Mesothelial cell of epicardium (in vitro differentiated cells): Measurements from ENCODE around the gene OSBPL2. TPM values are rescaled to one million over a fixed set of nuclear protein-coding genes. Genes with fewer than 3 reads are reported as not detected.

ENCODE experiments used
- DNase-seq, 2 experiments: peaks; one replicate each; pipeline ENCODE4 v3.0.0; 2021; ENCODE audit warnings: low spot score in 2 of 2; ENCODE audit not compliant: unreplicated experiment in 2 of 2
- H3K27ac Mint-ChIP-seq: 2 replicates; pipeline ENCODE4 v1.8.0; 2021; ENCODE audit warnings: mixed read lengths
- H3K27me3 Mint-ChIP-seq: 2 replicates; pipeline ENCODE4 v1.8.0; 2021; ENCODE audit warnings: low read depth, mixed read lengths
- H3K36me3 Mint-ChIP-seq: 2 replicates; pipeline ENCODE4 v1.8.0; 2021; ENCODE audit warnings: mixed read lengths
- H3K4me1 Mint-ChIP-seq: 2 replicates; pipeline ENCODE4 v1.8.0; 2021; ENCODE audit warnings: mixed read lengths
- H3K4me3 Mint-ChIP-seq: 2 replicates; pipeline ENCODE4 v1.8.0; 2021; ENCODE audit warnings: mild to moderate bottlenecking, moderate library complexity, mixed read lengths
- H3K9me3 Mint-ChIP-seq: 2 replicates; pipeline ENCODE4 v1.8.0; 2021; ENCODE audit warnings: mixed read lengths
- CTCF ChIP-seq: fragments of 200-600 bp; sonication (generic); IDR thresholded peaks from one replicate; pipeline ENCODE4 v1.5.0; 2021; ENCODE audit warnings: antibody characterized with exemption; ENCODE audit not compliant: unreplicated experiment
- total RNA-seq: library from RNA; stranded (reverse); gene quantifications from 3 replicates; pipeline ENCODE4 v1.2.1, GENCODE V29; 2021

OSBPL2 gene
- total RNA-seq, 1 donor from 2014 or later: 57.7 TPM

- no peak overlapping the region for H3K27ac Mint-ChIP-seq
- H3K36me3 Mint-ChIP-seq: peaks cover 9% of the 10 kb centered on the region
- H3K27me3 Mint-ChIP-seq: no peaks in the 10 kb centered on the region
- no peak for DNase-seq
- TF ChIP-seq CTCF: no peak
- H3K4me3 Mint-ChIP-seq: no peak overlapping the region
- no peaks in the 10 kb centered on the region for H3K9me3 Mint-ChIP-seq
- no peaks in the 10 kb centered on the region for H3K4me1 Mint-ChIP-seq
Measured at GRCh38 chr20:62332989-62333819, 94.9 kb downstream of the OSBPL2 start.

- H3K9me3 Mint-ChIP-seq: no peaks in the 10 kb centered on the region
- H3K36me3 Mint-ChIP-seq: peaks cover 7% of the 10 kb centered on the region
- H3K27ac Mint-ChIP-seq: no peak overlapping the region
- H3K27me3 Mint-ChIP-seq: no peaks in the 10 kb centered on the region
- H3K4me1 Mint-ChIP-seq: no peaks in the 10 kb centered on the region
- H3K4me3 Mint-ChIP-seq: no peak overlapping the region
- DNase-seq: no peak
- TF ChIP-seq CTCF: no peak
Measured at GRCh38 chr20:62333820-62334595, 95.7 kb downstream of the OSBPL2 start.

- Mint-ChIP-seq H3K4me1 (no peaks in the 10 kb centered on the region), H3K27ac (no peak overlapping the region), H3K36me3 (peaks cover 14% of the 10 kb centered on the region), H3K4me3 (no peak overlapping the region), H3K9me3 (no peaks in the 10 kb centered on the region), H3K27me3 (no peaks in the 10 kb centered on the region)
- DNase-seq: no peak
- TF ChIP-seq CTCF: no peak
Measured at GRCh38 chr20:62334881-62335280, 96.6 kb downstream of the OSBPL2 start.

DNA sequence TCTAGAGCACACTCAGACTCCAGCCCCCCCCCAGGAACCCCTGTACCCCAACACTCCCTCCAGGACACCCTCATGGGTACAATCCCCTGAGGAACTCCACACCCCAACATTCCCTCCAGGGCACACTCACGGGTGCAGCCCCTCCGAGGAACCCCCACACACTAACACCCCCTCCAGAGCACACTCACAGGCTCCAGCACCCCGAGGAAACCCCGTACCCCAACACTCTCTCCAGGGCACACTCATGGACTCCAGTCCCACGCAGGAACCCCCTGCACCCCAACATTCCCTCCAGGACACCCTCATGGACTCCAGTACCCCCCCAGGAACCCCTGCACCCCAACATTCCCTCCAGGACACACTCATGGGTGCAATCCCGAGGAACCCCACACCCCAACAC lies 97.2 kb downstream of the OSBPL2 start:
- no peak overlapping the region for H3K4me3 Mint-ChIP-seq
- H3K9me3 Mint-ChIP-seq: no peaks in the 10 kb centered on the region
- DNase-seq: no peak
- H3K27me3 Mint-ChIP-seq: no peaks in the 10 kb centered on the region
- no peaks in the 10 kb centered on the region for H3K4me1 Mint-ChIP-seq
- peaks cover 15% of the 10 kb centered on the region for H3K36me3 Mint-ChIP-seq
- no peak overlapping the region for H3K27ac Mint-ChIP-seq
- TF ChIP-seq CTCF: no peak

GRCh38 chr20:62336329-62336728 lies 98.0 kb downstream of the OSBPL2 start:
- no peak for DNase-seq
- Mint-ChIP-seq H3K9me3 (peaks cover under 1% of the 10 kb centered on the region), H3K27me3 (no peaks in the 10 kb centered on the region), H3K36me3 (peaks cover 20% of the 10 kb centered on the region), H3K4me3 (no peak overlapping the region), H3K27ac (no peak overlapping the region), H3K4me1 (no peaks in the 10 kb centered on the region)
- no peak for TF ChIP-seq CTCF
